KOPT-K1 (cell line): Measurements from ENCODE around the gene CLRN2.
"Not testable (repeated sequence)": the region's sequence is repeated elsewhere in the genome, so short reads cannot be mapped to it uniquely, and the experiment has no call there.

Experiments
- H3K27ac ChIP-seq: fragments of 200-600 bp; sonication (generic); 2 replicates; pipeline ENCODE4 v1.5.1; 2016; ENCODE audit warnings: antibody characterized with exemption, mild to moderate bottlenecking, low read depth, low read length; ENCODE audit not compliant: poor library complexity, severe bottlenecking
- H3K36me3 ChIP-seq: fragments of 200-600 bp; sonication (generic); 2 replicates; pipeline ENCODE4 v1.5.1; 2017; ENCODE audit warnings: antibody characterized with exemption, mild to moderate bottlenecking, low read length, moderate library complexity; ENCODE audit not compliant: insufficient read depth
- H3K9me3 ChIP-seq: fragments of 200-600 bp; sonication (generic); 2 replicates; pipeline ENCODE4 v1.5.1; 2017; ENCODE audit warnings: antibody characterized with exemption, low read length, mild to moderate bottlenecking; ENCODE audit not compliant: insufficient read depth, poor library complexity, severe bottlenecking

The CLRN2 gene

DNA sequence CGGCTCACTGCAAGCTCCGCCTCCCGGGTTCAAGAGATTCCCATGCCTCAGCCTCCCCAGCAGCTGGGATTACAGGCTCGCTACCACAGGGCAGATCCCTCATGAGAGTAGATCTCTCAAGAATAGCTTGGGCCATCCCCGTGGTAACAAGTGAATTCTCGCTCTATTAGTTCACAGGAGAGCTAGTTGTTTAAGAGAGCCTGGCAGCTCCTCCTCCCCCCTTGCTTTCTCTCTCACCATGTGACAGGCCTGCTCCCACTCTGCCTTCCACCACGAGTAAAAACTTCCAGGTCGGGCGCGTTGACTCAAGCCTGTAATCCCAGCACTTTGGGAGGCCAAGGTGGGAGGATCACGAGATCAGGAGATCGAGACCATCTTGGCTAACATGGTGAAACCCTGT is 31.7 kb downstream of the CLRN2 start:
- no peaks in the 10 kb centered on the region for H3K36me3 ChIP-seq
- H3K27ac ChIP-seq, result no peak overlapping the region

DNA sequence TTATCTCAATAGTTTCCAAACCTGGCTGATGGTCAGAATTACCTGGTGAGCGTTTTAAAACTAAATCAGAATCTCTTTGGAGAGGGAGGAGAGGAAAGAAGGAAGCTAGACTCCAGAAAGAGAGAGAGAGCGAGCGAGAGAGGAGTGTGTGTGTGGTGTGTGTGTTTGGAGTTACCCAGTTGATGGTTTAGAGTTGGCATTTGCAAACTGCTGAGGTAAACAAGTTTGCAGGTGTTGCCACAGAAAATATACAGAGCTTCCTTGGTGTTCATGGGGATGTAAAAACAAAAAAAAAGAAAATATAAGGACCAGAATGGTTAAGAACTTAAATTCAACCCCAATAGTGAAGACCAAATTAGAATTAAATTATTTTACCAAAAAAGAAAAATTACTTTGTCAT is 35.6 kb downstream of the CLRN2 start:
- H3K27ac ChIP-seq, result no peak overlapping the region
- H3K9me3 ChIP-seq, result no peaks in the 10 kb centered on the region

More for the DNA sequence above, 31.7 kb downstream of the CLRN2 start:
- H3K9me3 ChIP-seq, result no peaks in the 10 kb centered on the region

DNA sequence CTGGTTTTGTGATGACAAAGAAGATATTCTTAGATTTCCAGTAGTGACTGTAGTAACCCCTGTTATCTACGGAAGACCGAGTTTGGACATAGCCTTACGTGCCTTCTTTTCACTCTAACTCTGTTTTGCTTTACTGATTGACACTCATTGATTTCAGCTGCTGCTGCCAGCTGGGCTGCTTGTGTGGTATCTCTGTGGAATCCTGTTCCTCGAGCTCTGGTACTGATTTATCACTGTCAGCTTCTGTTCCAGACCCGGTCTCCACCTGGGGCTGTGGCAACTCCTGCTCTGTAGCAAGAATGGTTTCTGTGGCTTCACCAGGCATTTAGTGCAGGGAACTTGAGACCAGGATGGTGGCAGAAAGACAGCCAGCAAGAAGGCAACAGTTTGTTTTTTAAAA is 37.5 kb downstream of the CLRN2 start:
- Histone ChIP-seq H3K27ac (no peak overlapping the region), H3K9me3 (no peaks in the 10 kb centered on the region), H3K36me3 (no peaks in the 10 kb centered on the region)

More for the DNA sequence above, 35.6 kb downstream of the CLRN2 start:
- H3K36me3 ChIP-seq, result no peaks in the 10 kb centered on the region

DNA sequence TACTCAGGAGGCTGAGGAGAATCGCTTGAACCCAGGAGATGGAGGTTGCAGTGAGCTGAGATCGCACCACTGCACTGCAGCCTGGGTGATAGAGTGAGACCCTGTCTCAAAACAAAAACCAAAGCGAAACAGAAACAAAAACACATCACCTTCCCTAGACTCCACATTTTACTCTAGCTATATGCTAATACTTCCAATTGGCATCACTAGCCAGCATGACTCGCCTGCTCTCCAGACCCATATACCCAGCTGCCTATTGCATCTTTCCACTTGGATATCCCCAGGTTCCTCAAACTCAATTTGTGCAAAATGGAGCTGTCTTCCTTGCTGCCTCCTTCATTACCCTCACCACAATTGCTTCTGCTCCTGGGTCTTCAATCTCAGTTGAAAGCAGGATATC is 39.6 kb downstream of the CLRN2 start:
- Histone ChIP-seq H3K27ac (no peak overlapping the region), H3K9me3 (no peaks in the 10 kb centered on the region), H3K36me3 (no peaks in the 10 kb centered on the region)

DNA sequence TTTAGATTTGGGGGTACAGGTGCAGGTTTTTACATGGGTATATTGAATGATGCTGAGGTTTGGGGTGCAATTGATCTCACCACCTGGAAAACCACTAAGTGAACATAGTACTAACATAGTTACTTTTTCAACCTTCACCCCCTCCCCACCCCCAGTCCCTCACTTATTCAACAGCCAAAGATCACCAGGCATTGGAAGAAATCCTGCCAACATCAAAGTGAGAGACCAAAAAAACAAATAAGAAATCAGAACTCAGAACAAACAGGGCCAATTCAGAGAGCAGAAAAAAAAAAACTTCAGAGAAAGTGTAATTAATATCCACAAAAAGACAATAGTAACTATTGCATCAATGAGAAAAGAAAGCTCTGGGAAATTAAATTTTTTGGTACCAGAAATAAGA is 41.5 kb downstream of the CLRN2 start:
- H3K9me3 ChIP-seq, result no peaks in the 10 kb centered on the region
- no peaks in the 10 kb centered on the region for H3K36me3 ChIP-seq
- H3K27ac ChIP-seq, result no peak overlapping the region

DNA sequence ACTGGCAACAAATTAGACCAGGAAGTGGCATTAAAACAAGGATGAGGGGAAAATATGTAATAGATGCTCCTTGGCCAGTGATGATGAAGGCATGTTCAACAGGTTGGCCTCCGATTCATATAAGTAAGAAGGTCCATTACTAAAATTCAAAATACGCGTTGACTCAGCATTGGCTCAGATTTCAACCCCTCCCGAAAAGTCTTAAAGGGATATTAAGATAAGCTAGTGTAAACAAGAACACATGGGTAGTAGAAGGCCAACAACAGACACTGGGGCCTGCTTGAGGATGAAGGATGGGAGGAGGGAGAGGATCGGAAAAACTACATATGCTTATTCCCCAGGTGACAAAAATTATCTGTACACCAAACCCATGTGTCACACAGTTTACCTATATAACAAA is 42.9 kb downstream of the CLRN2 start:
- no peak overlapping the region for H3K27ac ChIP-seq
- H3K9me3 ChIP-seq, result no peaks in the 10 kb centered on the region
- H3K36me3 ChIP-seq, result no peaks in the 10 kb centered on the region

DNA sequence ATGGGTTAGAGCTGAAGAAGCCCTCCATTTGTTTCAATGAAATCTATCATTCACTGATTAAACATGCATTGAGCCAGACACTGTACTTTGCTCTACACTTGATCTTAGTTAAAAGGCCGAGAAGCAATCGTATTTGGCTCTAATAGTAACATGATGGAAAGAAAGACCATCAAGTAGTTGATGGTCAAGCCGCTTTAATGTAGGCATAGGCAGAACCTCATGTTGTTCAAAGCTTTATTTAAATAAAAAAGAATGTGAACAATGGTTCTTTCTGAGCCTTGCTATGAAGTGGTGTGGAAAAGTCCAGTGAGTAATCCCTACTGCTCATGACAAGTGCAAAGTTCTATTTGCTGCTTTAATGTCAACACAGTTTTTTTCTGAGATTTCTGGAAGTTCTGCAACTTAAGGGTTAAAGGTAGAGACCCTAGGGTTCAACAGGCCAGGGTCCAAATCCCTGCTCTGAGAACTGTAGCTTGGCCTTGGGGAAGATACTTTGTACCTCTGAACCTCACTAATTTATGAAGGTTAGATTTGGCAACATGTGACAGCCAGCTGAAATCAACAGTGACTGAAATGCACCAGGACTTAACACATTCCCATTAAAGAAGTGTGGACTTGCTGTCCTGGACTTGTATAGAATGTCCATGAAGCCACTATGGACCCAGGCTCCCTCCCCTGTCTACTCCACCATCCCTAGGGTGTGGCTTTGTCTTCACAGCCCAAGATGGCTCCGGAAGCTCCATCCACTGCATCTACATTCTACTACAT is 44.2 kb downstream of the CLRN2 start:
- no peaks in the 10 kb centered on the region for H3K36me3 ChIP-seq
- H3K9me3 ChIP-seq, result no peaks in the 10 kb centered on the region
- no peak overlapping the region for H3K27ac ChIP-seq

DNA sequence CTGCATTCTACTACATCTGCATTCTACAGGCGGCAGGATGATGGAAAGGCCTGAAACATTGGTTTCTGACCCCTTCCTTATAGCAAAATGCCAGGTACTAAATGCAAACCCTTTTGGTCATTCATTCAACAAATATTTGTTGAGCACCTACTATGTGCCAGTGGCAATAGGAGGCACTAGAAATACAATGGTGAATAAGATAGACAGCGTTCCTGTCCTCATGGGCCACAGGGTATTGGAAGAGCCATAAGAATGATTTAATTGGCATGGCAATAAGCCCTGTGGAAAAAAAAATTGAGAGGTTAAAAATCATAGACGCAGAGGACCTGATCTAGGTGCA is 44.7 kb downstream of the CLRN2 start:
- no peaks in the 10 kb centered on the region for H3K36me3 ChIP-seq
- H3K27ac ChIP-seq, result no peak overlapping the region
- no peaks in the 10 kb centered on the region for H3K9me3 ChIP-seq

DNA sequence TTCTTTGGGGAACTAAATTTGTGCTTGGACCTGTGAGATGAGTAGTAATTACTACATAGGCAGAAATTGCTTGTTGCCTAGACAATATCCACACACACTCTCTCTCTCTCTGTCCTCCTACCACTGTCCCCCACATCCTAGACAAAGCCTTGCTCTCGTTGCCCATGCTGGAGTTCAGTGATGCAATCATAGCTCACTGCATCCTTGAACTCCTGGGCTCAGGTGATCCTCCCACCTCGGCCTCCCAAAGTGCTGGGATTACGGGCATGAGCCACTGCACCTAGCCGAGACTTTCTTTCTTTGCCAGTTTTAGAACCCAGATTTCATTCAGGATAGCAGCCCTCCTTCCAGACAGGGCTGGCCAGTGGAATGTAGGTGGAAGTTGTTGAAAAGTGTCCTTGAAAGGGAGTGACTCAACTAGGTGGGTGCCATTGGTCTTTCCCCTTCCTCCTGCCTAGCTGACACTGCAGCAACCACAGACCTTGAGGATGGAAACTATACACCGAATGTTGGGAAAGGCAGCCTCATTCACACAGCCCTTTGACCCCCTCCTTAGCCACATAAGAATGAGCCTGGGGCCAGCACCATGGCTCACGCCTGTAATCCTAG is 45.2 kb downstream of the CLRN2 start:
- H3K36me3 ChIP-seq, result no peaks in the 10 kb centered on the region
- no peaks in the 10 kb centered on the region for H3K9me3 ChIP-seq

DNA sequence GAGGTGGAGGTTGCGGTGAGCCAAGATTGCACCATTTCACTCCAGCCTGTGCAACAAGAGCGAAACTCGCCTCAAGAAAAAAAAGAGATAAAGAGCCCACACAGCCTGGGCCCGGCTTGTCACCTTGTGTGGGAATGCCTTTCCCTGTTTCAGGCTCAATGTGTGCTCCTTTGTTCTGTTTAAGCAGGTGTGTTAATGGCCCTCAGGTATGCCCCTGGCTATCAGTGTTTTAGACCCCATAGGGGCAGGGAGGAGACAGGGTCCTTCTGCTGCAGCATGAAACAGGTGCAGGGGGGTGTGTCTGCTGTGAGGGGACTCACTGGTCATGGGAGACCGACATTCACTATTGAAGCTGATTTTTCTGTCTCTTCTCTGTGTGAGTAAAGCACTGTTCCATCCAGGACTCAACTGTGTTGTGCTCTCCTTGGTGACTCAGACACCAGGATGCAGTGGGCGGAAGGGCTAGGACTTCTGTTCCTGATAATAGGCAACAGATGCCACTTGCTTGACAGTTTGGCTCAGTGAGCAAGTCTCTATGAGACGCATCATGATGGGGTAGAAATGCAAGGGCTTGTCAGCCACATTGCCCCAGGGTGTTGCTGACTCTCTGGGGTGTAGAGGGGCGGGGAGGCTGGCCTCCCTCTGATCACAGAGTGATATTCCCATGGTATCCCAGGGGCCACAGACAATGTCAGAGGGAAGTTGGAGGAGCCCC is 46.4 kb downstream of the CLRN2 start:
- H3K36me3 ChIP-seq, result no peaks in the 10 kb centered on the region
- H3K9me3 ChIP-seq, result no peaks in the 10 kb centered on the region
- H3K27ac ChIP-seq, result no peak overlapping the region

More for the DNA sequence above, 45.2 kb downstream of the CLRN2 start:
- H3K27ac ChIP-seq, result no peak overlapping the region

DNA sequence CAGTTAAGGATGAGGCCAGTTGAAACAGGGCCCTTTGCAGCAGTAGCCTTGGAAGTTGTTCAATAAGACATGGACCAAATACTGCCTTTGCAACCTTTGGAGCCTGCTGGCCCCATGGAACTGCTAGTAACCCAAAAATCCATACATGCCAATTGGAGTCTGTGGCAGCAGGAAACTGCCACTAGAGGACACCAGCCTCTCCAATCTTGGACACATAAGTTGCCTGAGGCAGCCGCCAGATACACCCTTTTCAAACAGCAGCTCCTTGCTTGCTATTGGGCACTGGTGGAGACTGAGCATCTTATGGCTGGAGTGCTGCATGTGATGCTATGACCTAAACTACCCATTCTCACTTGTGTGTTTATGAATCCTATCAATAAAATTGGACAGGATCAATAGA is 47.2 kb downstream of the CLRN2 start:
- no peak overlapping the region for H3K27ac ChIP-seq
- no peaks in the 10 kb centered on the region for H3K9me3 ChIP-seq
- no peaks in the 10 kb centered on the region for H3K36me3 ChIP-seq

DNA sequence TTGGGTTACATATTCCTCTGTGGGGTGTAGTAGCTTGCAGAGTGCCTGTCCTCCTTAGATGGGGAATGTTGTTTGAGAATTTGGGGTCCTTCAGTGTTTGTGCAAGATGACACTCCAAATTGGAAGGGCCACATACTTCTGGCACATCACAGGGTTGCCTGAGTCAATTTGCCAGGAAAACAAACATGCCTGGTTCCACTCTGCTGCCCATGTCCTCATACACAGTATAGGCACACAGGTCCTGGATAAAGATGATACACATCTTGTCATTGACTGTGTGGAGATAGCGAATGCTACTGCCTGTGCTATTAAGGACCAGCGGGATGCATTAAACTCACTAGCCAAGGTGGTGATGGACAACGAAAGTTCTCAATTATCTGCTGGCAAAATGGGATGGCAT is 50.9 kb downstream of the CLRN2 start:
- Histone ChIP-seq H3K9me3 (no peaks in the 10 kb centered on the region), H3K36me3 (no peaks in the 10 kb centered on the region), H3K27ac (no peak overlapping the region)

DNA sequence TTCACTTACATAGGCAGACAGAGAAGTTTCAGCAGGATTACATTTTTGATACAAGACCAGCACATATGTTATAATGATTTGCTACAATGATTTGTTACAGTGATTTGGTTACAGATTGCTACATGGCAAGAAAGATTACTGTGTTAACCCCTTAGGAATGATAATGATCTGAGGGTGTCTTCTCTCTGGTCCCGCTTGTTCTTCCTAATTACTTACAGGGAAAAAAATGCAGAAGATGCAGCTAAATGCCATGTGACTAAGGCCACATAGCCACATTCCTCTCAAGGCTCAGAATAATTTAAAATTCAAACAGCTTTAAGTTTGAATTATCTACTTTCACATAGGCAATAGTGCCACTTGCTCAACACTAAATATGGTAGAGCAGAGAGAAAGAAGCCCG is 52.3 kb downstream of the CLRN2 start:
- Histone ChIP-seq H3K36me3 (no peaks in the 10 kb centered on the region), H3K9me3 (no peaks in the 10 kb centered on the region), H3K27ac (no peak overlapping the region)

DNA sequence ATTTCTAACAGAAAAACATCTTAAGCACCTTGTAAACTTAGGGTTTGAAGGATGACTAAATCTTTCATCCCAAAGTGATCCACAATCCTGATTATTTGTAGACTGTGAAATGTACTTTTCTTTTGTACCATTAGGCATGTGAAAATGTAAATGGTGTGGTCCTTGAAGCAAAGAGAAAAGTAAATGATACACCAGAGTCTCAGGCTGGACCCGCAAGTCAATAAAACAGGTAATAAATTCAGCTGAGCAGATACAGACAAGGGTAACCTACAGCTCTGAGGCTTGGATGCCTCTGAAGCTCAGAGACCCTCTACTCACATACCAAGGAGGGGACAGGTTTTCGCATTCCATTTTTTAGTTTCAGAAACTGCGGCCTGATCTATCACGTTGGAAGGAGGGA is 59.2 kb downstream of the CLRN2 start:
- H3K9me3 ChIP-seq, result no peaks in the 10 kb centered on the region
- no peaks in the 10 kb centered on the region for H3K36me3 ChIP-seq
- no peak overlapping the region for H3K27ac ChIP-seq

DNA sequence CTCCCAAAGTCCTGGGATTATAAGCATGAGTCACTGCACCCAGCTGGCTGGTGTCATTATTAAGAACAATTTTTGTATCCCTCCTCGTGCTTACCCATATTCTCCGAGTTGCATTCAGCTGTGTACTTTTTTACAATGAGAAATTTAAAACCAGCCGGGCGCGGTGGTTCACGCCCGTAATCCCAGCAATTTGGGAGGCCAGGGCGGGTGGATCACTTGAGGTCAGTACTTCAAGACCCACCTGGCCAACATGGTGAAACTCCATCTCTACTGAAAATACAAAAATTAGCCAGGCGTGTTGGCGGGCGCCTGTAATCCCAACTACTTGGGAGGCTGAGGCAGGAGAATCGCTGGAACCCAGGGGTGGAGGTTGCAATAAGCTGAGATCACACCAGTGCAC is 60.2 kb downstream of the CLRN2 start:
- H3K9me3 ChIP-seq, H3K27ac ChIP-seq, H3K36me3 ChIP-seq: not testable (repeated sequence)
